ENCODE data around the gene RET. TPM values are rescaled to one million over a fixed set of nuclear protein-coding genes. Genes with fewer than 3 reads are reported as not detected.
A peak's percentile ranks its signal among the peaks of the same experiment; 100 is the strongest.

RET gene
- total RNA-seq, 1 experiment from 2014 or later: 21.4 TPM

DNA sequence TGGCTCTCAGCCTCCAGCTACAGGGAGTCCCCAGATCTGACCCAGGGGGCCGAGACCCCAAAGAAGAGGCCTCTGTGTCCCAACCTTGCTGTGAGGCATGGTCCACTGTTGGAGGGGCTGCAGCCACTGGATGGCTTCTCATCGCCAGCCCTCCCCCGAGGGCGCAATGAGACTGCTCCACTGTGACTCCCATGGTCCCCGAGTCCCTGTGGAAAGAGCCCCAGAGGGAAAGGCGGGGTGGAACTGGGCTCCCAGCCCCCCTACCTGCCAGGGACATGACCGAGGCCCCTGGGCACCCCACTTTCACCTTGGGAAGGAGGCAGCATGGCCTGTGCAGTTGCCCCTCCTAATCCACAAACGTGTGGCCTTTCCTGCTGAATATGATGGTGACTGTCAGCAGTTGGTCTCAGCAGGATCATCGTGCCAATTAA, 33.5 kb upstream of the RET start:
- CTCF ChIA-PET: interaction anchor here (1.2 to 3.9 kb wide), 2 partner anchors 36 to 45 kb away, joined by 3 to 21 read pairs; no protein-coding TSS in a partner anchor
- H3K4me1 Mint-ChIP-seq: peaks cover 16% of the 10 kb centered on the region
- H3K4me3 Mint-ChIP-seq: no peak overlapping the region
- POLR2A ChIA-PET: no interaction called here
- H3K27ac Mint-ChIP-seq: no peak overlapping the region
- H3K9me3 Mint-ChIP-seq: no peaks in the 10 kb centered on the region
- ATAC-seq: no peak
- H3K36me3 Mint-ChIP-seq: no peaks in the 10 kb centered on the region
- no peaks in the 10 kb centered on the region; the same call in 1 of the 2 replicates for H3K27me3 Mint-ChIP-seq (ENCODE audit: low read depth)
- DNase-seq (ENCODE audit: low spot score): no peak
- TF ChIP-seq, protein P1, sequence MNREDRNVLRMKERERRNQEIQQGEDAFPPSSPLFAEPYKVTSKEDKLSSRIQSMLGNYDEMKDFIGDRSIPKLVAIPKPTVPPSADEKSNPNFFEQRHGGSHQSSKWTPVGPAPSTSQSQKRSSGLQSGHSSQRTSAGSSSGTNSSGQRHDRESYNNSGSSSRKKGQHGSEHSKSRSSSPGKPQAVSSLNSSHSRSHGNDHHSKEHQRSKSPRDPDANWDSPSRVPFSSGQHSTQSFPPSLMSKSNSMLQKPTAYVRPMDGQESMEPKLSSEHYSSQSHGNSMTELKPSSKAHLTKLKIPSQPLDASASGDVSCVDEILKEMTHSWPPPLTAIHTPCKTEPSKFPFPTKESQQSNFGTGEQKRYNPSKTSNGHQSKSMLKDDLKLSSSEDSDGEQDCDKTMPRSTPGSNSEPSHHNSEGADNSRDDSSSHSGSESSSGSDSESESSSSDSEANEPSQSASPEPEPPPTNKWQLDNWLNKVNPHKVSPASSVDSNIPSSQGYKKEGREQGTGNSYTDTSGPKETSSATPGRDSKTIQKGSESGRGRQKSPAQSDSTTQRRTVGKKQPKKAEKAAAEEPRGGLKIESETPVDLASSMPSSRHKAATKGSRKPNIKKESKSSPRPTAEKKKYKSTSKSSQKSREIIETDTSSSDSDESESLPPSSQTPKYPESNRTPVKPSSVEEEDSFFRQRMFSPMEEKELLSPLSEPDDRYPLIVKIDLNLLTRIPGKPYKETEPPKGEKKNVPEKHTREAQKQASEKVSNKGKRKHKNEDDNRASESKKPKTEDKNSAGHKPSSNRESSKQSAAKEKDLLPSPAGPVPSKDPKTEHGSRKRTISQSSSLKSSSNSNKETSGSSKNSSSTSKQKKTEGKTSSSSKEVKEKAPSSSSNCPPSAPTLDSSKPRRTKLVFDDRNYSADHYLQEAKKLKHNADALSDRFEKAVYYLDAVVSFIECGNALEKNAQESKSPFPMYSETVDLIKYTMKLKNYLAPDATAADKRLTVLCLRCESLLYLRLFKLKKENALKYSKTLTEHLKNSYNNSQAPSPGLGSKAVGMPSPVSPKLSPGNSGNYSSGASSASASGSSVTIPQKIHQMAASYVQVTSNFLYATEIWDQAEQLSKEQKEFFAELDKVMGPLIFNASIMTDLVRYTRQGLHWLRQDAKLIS (CRISPR knock-in tag; IDR thresholded peaks at IDR 0.05; ENCODE audit: borderline replicate concordance): no peak
- TF ChIP-seq JUN (CRISPR knock-in tag; IDR thresholded peaks at IDR 0.05) (no peak), GRHL2 (CRISPR knock-in tag; IDR thresholded peaks at IDR 0.05; ENCODE audit: insufficient replicate concordance, severe bottlenecking) (no peak), NFE2L1 (CRISPR knock-in tag; IDR thresholded peaks at IDR 0.05) (no peak), SMAD3 (CRISPR knock-in tag; IDR thresholded peaks at IDR 0.05; ENCODE audit: borderline replicate concordance) (no peak), OVOL2 (CRISPR knock-in tag; IDR thresholded peaks at IDR 0.05; ENCODE audit: borderline replicate concordance) (no peak), ESRRA (CRISPR knock-in tag; IDR thresholded peaks at IDR 0.05; ENCODE audit: borderline replicate concordance) (no peak), ETV6 (CRISPR knock-in tag; IDR thresholded peaks at IDR 0.05) (no peak)
- TF ChIP-seq, protein P2, sequence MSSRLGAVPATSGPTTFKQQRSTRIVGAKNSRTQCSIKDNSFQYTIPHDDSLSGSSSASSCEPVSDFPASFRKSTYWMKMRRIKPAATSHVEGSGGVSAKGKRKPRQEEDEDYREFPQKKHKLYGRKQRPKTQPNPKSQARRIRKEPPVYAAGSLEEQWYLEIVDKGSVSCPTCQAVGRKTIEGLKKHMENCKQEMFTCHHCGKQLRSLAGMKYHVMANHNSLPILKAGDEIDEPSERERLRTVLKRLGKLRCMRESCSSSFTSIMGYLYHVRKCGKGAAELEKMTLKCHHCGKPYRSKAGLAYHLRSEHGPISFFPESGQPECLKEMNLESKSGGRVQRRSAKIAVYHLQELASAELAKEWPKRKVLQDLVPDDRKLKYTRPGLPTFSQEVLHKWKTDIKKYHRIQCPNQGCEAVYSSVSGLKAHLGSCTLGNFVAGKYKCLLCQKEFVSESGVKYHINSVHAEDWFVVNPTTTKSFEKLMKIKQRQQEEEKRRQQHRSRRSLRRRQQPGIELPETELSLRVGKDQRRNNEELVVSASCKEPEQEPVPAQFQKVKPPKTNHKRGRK (CRISPR knock-in tag; IDR thresholded peaks at IDR 0.05; ENCODE audit: borderline replicate concordance): no peak

DNA sequence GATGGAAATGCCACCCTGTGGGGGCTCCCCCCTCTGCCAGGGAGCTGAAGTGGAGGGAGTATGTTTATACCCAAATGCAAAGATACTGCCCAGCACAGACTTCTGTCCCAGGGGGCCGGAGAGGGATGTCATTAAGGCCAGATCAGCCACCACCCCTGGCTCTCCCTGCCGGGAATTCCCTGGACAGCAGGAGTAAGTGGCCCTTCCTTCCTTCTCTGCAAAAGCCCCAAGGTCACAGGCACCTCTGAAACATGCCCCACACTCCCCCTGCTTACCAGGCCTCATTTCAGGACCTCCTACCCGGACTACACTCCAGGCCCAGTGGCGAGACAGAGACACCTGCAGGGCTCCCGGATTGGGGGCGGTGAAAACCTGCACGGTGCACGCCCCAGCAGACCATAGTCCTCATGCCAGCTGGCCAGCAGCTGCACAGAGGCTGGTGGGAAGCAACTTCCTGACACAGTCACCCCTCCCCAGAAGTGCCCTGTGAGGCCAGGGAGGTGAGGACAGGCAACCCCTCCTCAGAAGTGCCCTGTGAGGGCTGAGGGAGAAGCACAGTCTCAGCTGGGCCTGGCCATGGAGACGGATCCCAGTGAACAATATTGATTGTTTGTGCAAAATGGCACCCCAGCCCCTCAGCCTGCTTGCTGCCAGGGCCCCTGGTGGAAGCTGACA, 33.0 kb upstream of the RET start:
- ChIA-PET POLR2A (no interaction called here), CTCF (interaction anchor here (1.2 to 3.9 kb wide), 3 partner anchors 35 to 92 kb away, joined by 3 to 21 read pairs (median 6); no protein-coding TSS in a partner anchor)
- no peaks in the 10 kb centered on the region for H3K9me3 Mint-ChIP-seq
- no peaks in the 10 kb centered on the region; the same call in 1 of the 2 replicates for H3K27me3 Mint-ChIP-seq (ENCODE audit: low read depth)
- no peak for TF ChIP-seq EMX1 (CRISPR knock-in tag; IDR thresholded peaks at IDR 0.05)
- no peak for TF ChIP-seq ZBTB21 (CRISPR knock-in tag; IDR thresholded peaks at IDR 0.05; ENCODE audit: borderline replicate concordance)
- no peak for TF ChIP-seq NFE2L1 (CRISPR knock-in tag; IDR thresholded peaks at IDR 0.05)
- TF ChIP-seq, protein P3, sequence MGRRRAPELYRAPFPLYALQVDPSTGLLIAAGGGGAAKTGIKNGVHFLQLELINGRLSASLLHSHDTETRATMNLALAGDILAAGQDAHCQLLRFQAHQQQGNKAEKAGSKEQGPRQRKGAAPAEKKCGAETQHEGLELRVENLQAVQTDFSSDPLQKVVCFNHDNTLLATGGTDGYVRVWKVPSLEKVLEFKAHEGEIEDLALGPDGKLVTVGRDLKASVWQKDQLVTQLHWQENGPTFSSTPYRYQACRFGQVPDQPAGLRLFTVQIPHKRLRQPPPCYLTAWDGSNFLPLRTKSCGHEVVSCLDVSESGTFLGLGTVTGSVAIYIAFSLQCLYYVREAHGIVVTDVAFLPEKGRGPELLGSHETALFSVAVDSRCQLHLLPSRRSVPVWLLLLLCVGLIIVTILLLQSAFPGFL (CRISPR knock-in tag; IDR thresholded peaks at IDR 0.05; ENCODE audit: borderline replicate concordance): no peak
- TF ChIP-seq, protein P4, sequence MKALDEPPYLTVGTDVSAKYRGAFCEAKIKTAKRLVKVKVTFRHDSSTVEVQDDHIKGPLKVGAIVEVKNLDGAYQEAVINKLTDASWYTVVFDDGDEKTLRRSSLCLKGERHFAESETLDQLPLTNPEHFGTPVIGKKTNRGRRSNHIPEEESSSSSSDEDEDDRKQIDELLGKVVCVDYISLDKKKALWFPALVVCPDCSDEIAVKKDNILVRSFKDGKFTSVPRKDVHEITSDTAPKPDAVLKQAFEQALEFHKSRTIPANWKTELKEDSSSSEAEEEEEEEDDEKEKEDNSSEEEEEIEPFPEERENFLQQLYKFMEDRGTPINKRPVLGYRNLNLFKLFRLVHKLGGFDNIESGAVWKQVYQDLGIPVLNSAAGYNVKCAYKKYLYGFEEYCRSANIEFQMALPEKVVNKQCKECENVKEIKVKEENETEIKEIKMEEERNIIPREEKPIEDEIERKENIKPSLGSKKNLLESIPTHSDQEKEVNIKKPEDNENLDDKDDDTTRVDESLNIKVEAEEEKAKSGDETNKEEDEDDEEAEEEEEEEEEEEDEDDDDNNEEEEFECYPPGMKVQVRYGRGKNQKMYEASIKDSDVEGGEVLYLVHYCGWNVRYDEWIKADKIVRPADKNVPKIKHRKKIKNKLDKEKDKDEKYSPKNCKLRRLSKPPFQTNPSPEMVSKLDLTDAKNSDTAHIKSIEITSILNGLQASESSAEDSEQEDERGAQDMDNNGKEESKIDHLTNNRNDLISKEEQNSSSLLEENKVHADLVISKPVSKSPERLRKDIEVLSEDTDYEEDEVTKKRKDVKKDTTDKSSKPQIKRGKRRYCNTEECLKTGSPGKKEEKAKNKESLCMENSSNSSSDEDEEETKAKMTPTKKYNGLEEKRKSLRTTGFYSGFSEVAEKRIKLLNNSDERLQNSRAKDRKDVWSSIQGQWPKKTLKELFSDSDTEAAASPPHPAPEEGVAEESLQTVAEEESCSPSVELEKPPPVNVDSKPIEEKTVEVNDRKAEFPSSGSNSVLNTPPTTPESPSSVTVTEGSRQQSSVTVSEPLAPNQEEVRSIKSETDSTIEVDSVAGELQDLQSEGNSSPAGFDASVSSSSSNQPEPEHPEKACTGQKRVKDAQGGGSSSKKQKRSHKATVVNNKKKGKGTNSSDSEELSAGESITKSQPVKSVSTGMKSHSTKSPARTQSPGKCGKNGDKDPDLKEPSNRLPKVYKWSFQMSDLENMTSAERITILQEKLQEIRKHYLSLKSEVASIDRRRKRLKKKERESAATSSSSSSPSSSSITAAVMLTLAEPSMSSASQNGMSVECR (CRISPR knock-in tag; IDR thresholded peaks at IDR 0.05; ENCODE audit: borderline replicate concordance): 0 out of 2 replicates have a peak, but pooled peaks have one; percentile 19
- TF ChIP-seq CREM (CRISPR knock-in tag; IDR thresholded peaks at IDR 0.05): no peak
- TF ChIP-seq SP1 (CRISPR knock-in tag; conservative IDR thresholded peaks at IDR 0.05): no peak
- no peak for TF ChIP-seq GTF2I (CRISPR knock-in tag; conservative IDR thresholded peaks at IDR 0.05)
- TF ChIP-seq, protein P5, sequence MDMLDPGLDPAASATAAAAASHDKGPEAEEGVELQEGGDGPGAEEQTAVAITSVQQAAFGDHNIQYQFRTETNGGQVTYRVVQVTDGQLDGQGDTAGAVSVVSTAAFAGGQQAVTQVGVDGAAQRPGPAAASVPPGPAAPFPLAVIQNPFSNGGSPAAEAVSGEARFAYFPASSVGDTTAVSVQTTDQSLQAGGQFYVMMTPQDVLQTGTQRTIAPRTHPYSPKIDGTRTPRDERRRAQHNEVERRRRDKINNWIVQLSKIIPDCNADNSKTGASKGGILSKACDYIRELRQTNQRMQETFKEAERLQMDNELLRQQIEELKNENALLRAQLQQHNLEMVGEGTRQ (CRISPR knock-in tag; IDR thresholded peaks at IDR 0.05): no peak
- H3K27ac Mint-ChIP-seq: no peak overlapping the region
- ATAC-seq (no peak), DNase-seq (ENCODE audit: low spot score) (no peak)
- H3K4me3 Mint-ChIP-seq: no peak overlapping the region
- peaks cover 16% of the 10 kb centered on the region for H3K4me1 Mint-ChIP-seq
- no peaks in the 10 kb centered on the region for H3K36me3 Mint-ChIP-seq
